Mesendoderm (in vitro differentiated cells): ENCODE measurements around the gene MLC1. TPM values are rescaled to one million over a fixed set of nuclear protein-coding genes. Genes with fewer than 3 reads are reported as not detected.

Source experiments
- DNase-seq: peaks from one replicate; pipeline ENCODE4 v3.0.0; 2013
- H2AK5ac ChIP-seq: 2 replicates; pipeline ENCODE4 v1.6.1; 2013; ENCODE audit warnings: low read length, inconsistent platforms
- H2BK120ac ChIP-seq: 2 replicates; pipeline ENCODE4 v1.6.1; 2013; ENCODE audit warnings: low read depth, mild to moderate bottlenecking, low read length, moderate library complexity, mixed read lengths
- H2BK15ac ChIP-seq: replicated peaks from 2 replicates; pipeline ENCODE4 v1.6.1; 2013; ENCODE audit warnings: low read depth, mild to moderate bottlenecking, moderate library complexity
- H2BK5ac ChIP-seq: 2 replicates; pipeline ENCODE4 v1.6.1; 2013; ENCODE audit warnings: low read length, inconsistent platforms
- H3K18ac ChIP-seq: 2 replicates; pipeline ENCODE4 v1.6.1; 2013; ENCODE audit warnings: mild to moderate bottlenecking, low read length, mixed read lengths
- H3K23ac ChIP-seq: one replicate; pipeline ENCODE4 v1.6.1; 2013; ENCODE audit warnings: low read length
- H3K27ac ChIP-seq: 2 replicates; pipeline ENCODE4 v1.5.1; 2013; ENCODE audit warnings: low read depth, mild to moderate bottlenecking, inconsistent platforms, low read length, moderate library complexity
- H3K27me3 ChIP-seq: 2 replicates; pipeline ENCODE4 v1.6.1; 2013; ENCODE audit warnings: low read length, control low read depth, mild to moderate bottlenecking, inconsistent platforms; ENCODE audit not compliant: insufficient read depth, poor library complexity
- H3K36me3 ChIP-seq: 2 replicates; pipeline ENCODE4 v1.6.1; 2013; ENCODE audit warnings: low read length, inconsistent platforms; ENCODE audit not compliant: control insufficient read depth, insufficient read depth
- H3K4ac ChIP-seq: one replicate; pipeline ENCODE4 v1.6.1; 2013; ENCODE audit warnings: low read depth, mild to moderate bottlenecking, low read length, moderate library complexity
- H3K4me1 ChIP-seq: 2 replicates; pipeline ENCODE4 v1.6.1; 2013; ENCODE audit warnings: low read depth, low read length, inconsistent platforms; ENCODE audit not compliant: control insufficient read depth
- H3K4me2 ChIP-seq: 2 replicates; pipeline ENCODE4 v1.6.1; 2013; ENCODE audit warnings: low read length
- H3K4me3 ChIP-seq: 2 replicates; pipeline ENCODE4 v1.5.1; 2013; ENCODE audit warnings: mild to moderate bottlenecking, low read length
- H3K56ac ChIP-seq: one replicate; pipeline ENCODE4 v1.6.1; 2013; ENCODE audit warnings: low read length
- H3K79me1 ChIP-seq: 2 replicates; pipeline ENCODE4 v1.6.1; 2013; ENCODE audit warnings: low read length, inconsistent platforms
- H3K79me2 ChIP-seq: 2 replicates; pipeline ENCODE4 v1.6.1; 2013; ENCODE audit warnings: mild to moderate bottlenecking, low read length; ENCODE audit not compliant: control insufficient read depth, insufficient read depth
- H3K9ac ChIP-seq: 2 replicates; pipeline ENCODE4 v1.6.1; 2013; ENCODE audit warnings: low read length, inconsistent platforms
- H4K5ac ChIP-seq: one replicate; pipeline ENCODE4 v1.6.1; 2013; ENCODE audit warnings: low read length
- H4K8ac ChIP-seq: one replicate; pipeline ENCODE4 v1.6.1; 2013; ENCODE audit warnings: low read depth, mild to moderate bottlenecking, control low read depth, low read length, moderate library complexity
- WGBS: extraction: QIAGEN DNeasy Blood & Tissue Kit; methylation state at CpG from one replicate; pipeline ENCODE4 v1.1.7; 2013; ENCODE audit warnings: low lambda C conversion rate, missing lambda C conversion rate; ENCODE audit not compliant: insufficient coverage; ENCODE audit errors: extremely low coverage; 5-methylcytosine and 5-hydroxymethylcytosine counted together
- polyA plus RNA-seq, 2 experiments: library from polyadenylated mRNA; stranded (reverse); fragments of 200-250 nt; gene quantifications; one replicate each; pipeline ENCODE4 v1.2.3, GENCODE V29; 2013

The MLC1 gene
- polyA plus RNA-seq (2013, experiment 1 of 2), result 0.03 TPM
- polyA plus RNA-seq (2013, experiment 2 of 2), result not detected

- Histone ChIP-seq H3K79me2 (no peaks in the 10 kb centered on the region), H3K56ac (no peak within 1 kb of the TSS), H3K27ac (no peak within 1 kb of the TSS), H2BK120ac (no peak within 1 kb of the TSS), H4K5ac (no peak within 1 kb of the TSS), H3K23ac (no peak within 1 kb of the TSS), H3K4me1 (no peaks in the 10 kb centered on the region), H3K36me3 (no peaks in the 10 kb centered on the region), H3K4me2 (no peak within 1 kb of the TSS), H3K9ac (no peak within 1 kb of the TSS), H3K79me1 (no peaks in the 10 kb centered on the region), H3K4ac (no peak within 1 kb of the TSS), H3K27me3 (no peaks in the 10 kb centered on the region), H2BK5ac (no peak within 1 kb of the TSS), H3K4me3 (no peak within 1 kb of the TSS), H3K18ac (no peak within 1 kb of the TSS), H2AK5ac (no peak within 1 kb of the TSS), H4K8ac (no peak within 1 kb of the TSS), H2BK15ac (no peak within 1 kb of the TSS)
- WGBS, result no CpG with 5 or more reads among the region's 29 CpGs
- no peak for DNase-seq
Observed at GRCh38 chr22:50085211-50085972, at the start of gene MLC1. MLC1 (minus strand) TSS chr22:50085426; CDS start chr22:50084902, 524 bp downstream.

- no peaks in the 10 kb centered on the region for H3K36me3 ChIP-seq
- H2AK5ac ChIP-seq, result no peak overlapping the region
- no peak overlapping the region for H3K18ac ChIP-seq
- H3K9ac ChIP-seq, result no peak overlapping the region
- H2BK120ac ChIP-seq, result no peak overlapping the region
- H3K4me3 ChIP-seq, result no peak overlapping the region
- H3K4ac ChIP-seq, result no peak overlapping the region
- H3K27me3 ChIP-seq, result no peaks in the 10 kb centered on the region
- H3K56ac ChIP-seq, result no peak overlapping the region
- no peaks in the 10 kb centered on the region for H3K79me2 ChIP-seq
- H3K79me1 ChIP-seq, result no peaks in the 10 kb centered on the region
- WGBS, result no CpG with 5 or more reads among the region's 10 CpGs
- H4K8ac ChIP-seq, result no peak overlapping the region
- H3K4me2 ChIP-seq, result no peak overlapping the region
- no peak overlapping the region for H2BK15ac ChIP-seq
- DNase-seq, result no peak
- no peak overlapping the region for H3K23ac ChIP-seq
- H2BK5ac ChIP-seq, result no peak overlapping the region
- H4K5ac ChIP-seq, result no peak overlapping the region
- no peaks in the 10 kb centered on the region for H3K4me1 ChIP-seq
- H3K27ac ChIP-seq, result no peak overlapping the region
Observed at GRCh38 chr22:50134481-50134880, 49.3 kb upstream of the MLC1 start.

DNA sequence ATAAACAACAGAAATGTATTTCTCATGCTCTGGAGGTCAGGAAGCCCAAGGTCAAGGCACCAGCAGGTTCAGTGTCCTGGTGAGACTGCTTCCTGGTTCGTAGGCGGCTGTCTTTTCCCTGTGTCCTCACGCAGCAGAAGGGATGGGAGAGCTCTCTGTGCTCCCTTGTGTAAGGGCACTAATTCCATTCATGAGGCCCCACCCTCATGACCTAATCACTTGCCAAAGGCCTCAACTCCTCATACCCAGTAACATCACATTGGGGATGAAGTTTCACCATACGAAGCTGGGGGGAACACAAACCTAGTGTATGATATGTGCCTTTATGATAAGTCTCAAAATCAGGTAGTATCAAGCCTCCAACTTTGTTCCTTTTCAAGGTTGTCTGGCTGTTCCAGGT lies 46.7 kb upstream of the MLC1 start:
- H3K9ac ChIP-seq, result no peak overlapping the region
- H3K18ac ChIP-seq, result no peak overlapping the region
- H2AK5ac ChIP-seq, result no peak overlapping the region
- H3K27ac ChIP-seq, result no peak overlapping the region
- no peaks in the 10 kb centered on the region for H3K79me2 ChIP-seq
- no peak overlapping the region for H3K56ac ChIP-seq
- no peak overlapping the region for H3K23ac ChIP-seq
- no peak overlapping the region for H3K4me3 ChIP-seq
- H4K5ac ChIP-seq, result no peak overlapping the region
- no peak overlapping the region for H4K8ac ChIP-seq
- no peak for DNase-seq
- H2BK120ac ChIP-seq, result no peak overlapping the region
- H3K4me2 ChIP-seq, result no peak overlapping the region
- no peak overlapping the region for H2BK5ac ChIP-seq
- no peak overlapping the region for H3K4ac ChIP-seq
- no peaks in the 10 kb centered on the region for H3K27me3 ChIP-seq
- H3K79me1 ChIP-seq, result no peaks in the 10 kb centered on the region
- no peaks in the 10 kb centered on the region for H3K36me3 ChIP-seq
- no peaks in the 10 kb centered on the region for H3K4me1 ChIP-seq
- no peak overlapping the region for H2BK15ac ChIP-seq
- WGBS, result no CpG with 5 or more reads among the region's 4 CpGs

- DNase-seq, result no peak
- Histone ChIP-seq H3K9ac (no peak overlapping the region), H2AK5ac (no peak overlapping the region), H3K18ac (no peak overlapping the region), H3K79me1 (no peaks in the 10 kb centered on the region), H2BK15ac (no peak overlapping the region), H3K36me3 (no peaks in the 10 kb centered on the region), H4K5ac (no peak overlapping the region), H3K56ac (no peak overlapping the region), H3K27me3 (no peaks in the 10 kb centered on the region), H3K4me1 (no peaks in the 10 kb centered on the region), H3K79me2 (no peaks in the 10 kb centered on the region), H4K8ac (no peak overlapping the region), H3K4me3 (no peak overlapping the region), H2BK5ac (no peak overlapping the region), H3K23ac (no peak overlapping the region), H3K4me2 (no peak overlapping the region), H3K4ac (no peak overlapping the region), H3K27ac (no peak overlapping the region), H2BK120ac (no peak overlapping the region)
- no CpG with 5 or more reads among the region's 10 CpGs for WGBS
Observed at GRCh38 chr22:50129121-50129736, 44.0 kb upstream of the MLC1 start.

GRCh38 chr22:50125029-50125428 lies 39.8 kb upstream of the MLC1 start:
- H2BK5ac ChIP-seq, result no peak overlapping the region
- no peak overlapping the region for H2BK120ac ChIP-seq
- H3K9ac ChIP-seq, result no peak overlapping the region
- H3K79me2 ChIP-seq, result no peaks in the 10 kb centered on the region
- H2AK5ac ChIP-seq, result no peak overlapping the region
- no peak overlapping the region for H4K5ac ChIP-seq
- no peak overlapping the region for H3K27ac ChIP-seq
- DNase-seq, result no peak
- H3K23ac ChIP-seq, result no peak overlapping the region
- H3K56ac ChIP-seq, result no peak overlapping the region
- H3K4ac ChIP-seq, result no peak overlapping the region
- H3K36me3 ChIP-seq, result no peaks in the 10 kb centered on the region
- no CpG with 5 or more reads among the region's 9 CpGs for WGBS
- no peak overlapping the region for H4K8ac ChIP-seq
- no peak overlapping the region for H3K18ac ChIP-seq
- H3K4me3 ChIP-seq, result no peak overlapping the region
- no peaks in the 10 kb centered on the region for H3K27me3 ChIP-seq
- no peak overlapping the region for H3K4me2 ChIP-seq
- H3K79me1 ChIP-seq, result no peaks in the 10 kb centered on the region
- no peak overlapping the region for H2BK15ac ChIP-seq
- no peaks in the 10 kb centered on the region for H3K4me1 ChIP-seq
